GM18867 (cell line): ENCODE measurements around the gene LMO3.

Experiments
- ATAC-seq: cut with Tn5 transposase; IDR thresholded peaks from one replicate; pipeline ENCODE4 v1.9.1; 2021; ENCODE audit warnings: mild to moderate bottlenecking, moderate library complexity; ENCODE audit not compliant: unreplicated experiment

LMO3 gene

DNA sequence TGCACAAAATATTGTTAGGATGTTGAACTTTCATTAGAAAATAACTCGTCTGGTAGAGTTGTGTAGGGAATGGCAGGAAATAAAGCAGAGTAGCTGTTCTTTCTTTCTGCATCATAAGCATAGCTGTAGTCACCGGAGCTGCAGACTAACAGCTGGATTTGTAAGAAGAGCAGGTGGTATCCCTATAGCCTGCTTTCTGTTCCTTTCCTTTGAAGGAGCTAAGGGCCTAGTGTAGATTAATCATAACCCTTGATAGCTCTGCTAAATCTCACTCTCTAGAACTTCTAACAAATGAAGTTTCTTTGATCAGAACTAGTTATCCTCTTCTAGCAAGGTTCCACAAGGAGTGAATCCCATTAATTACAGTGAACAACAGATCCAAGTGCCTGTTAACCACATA lies 3.5 kb downstream of the LMO3 start:
- ATAC-seq, result no peak

DNA sequence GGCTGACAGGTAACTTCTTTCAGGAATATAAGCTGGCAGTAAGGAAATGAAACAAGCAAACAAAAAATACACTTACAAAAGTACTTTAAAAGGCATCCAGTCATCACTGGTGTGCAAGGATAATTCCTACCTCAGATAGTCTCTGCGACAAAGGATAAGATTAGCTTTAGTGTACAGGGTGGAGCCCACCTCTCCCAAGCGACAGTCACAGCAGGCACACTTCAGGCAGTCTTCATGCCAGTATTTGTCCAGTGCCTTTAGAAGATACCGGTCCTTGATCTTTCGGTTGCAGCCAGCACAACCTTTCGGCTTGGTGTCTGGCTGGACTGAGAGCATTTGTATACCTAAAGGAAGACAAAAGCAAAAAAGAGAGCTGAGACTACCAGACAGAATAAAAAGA lies 5.4 kb downstream of the LMO3 start:
- no peak for ATAC-seq

DNA sequence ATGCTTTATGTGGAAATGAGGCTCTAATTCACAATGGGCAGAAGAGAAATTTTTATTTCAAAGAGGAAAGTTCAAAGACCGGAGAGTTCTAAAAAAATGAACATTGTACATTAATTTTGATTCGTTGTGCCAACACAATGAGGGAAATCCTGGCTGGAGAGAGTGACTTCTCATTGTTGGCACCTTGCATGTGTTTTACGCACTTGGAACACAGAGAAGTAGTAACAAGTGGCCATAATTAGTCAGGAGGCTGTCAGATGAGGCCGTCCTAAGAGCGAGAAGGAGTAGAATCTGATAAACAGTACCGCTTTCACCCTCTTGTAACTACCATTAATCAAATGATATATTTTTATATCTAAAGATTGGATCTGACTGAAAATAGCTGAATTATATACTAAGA lies 6.9 kb downstream of the LMO3 start:
- ATAC-seq, result no peak

GRCh38 chr12:16594797-16595196 lies 11.2 kb downstream of the LMO3 start:
- ATAC-seq, result no peak

DNA sequence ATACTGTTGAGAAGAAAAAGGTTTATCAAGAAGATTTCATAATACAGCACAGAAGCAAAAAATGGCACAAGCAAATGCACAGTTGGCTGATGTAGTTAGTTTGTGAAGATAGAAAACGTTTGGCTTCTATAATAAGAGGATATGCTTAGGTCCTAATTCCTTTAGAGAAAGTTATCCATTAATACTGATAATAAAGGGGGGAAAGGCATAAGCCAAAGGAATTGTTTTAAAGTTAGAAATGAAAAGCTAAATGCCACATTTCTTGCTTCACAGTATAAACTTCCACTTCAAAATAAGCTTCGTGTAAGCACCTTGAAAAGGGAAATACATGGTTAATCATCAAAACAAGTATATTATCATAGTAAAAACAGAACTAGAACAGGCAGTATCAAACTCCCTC lies 12.4 kb downstream of the LMO3 start:
- no peak for ATAC-seq

DNA sequence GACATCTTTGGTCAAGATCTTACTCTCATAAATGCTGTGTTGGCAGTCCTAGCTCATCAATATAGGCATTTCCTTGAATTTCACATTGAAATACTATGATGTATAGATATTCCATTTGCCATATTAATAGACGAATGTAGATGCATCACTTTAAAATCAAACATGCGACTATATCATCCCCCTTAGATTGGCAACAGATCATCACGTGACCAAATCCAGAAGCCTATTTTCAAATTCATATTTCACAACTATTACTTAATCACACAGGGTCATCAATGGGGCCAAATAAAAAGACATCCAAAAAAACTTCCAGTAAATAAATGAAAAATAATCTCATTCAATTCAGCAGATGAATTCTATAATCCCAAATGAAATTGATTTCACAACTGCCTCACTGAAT lies 15.3 kb downstream of the LMO3 start:
- no peak for ATAC-seq

DNA sequence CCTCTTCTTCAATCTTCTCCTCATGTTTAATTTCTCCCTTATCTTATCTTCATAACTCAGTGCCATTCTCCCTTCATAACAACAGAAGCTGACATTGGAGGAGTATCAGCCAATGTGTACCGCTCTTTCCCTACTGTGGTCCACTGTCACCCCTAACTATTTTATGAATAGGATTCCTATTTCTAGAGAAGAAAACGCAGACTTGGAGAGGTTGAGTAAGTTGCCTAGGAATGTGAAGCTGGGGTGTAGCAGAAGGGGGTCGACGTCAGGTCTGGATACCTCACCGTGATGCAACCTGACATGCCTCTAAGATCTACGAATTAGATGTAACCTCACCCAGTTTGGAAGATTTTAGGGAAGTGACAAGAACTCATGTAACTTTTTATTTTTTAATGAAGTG lies 17.1 kb downstream of the LMO3 start:
- ATAC-seq, result no peak

- no peak for ATAC-seq
Observed at GRCh38 chr12:16587514-16587913, 18.4 kb downstream of the LMO3 start.

GRCh38 chr12:16587110-16587453 lies 18.9 kb downstream of the LMO3 start:
- no peak for ATAC-seq

- ATAC-seq, result no peak
Observed at GRCh38 chr12:16586350-16587109, 19.4 kb downstream of the LMO3 start.

DNA sequence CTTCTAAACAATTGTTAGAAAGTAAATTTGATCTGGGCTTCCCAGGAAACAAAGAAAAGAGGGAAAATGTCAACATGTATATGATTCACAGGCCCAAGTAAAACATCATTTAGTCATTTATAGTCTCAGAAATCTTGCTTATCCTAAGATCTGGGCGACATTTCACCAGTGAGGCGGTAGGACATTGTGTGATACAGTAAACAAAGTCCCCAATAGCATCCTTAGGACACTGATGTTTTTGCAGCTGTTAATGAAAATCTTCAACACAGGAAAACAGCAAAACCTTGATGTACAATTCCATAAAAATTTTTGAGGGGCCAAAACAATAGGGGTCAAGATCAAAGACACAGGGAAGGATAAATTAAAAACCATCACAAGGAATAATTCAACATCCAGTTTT lies 20.2 kb downstream of the LMO3 start:
- no peak for ATAC-seq

- no peak for ATAC-seq
Observed at GRCh38 chr12:16583969-16584745, 21.8 kb downstream of the LMO3 start.

DNA sequence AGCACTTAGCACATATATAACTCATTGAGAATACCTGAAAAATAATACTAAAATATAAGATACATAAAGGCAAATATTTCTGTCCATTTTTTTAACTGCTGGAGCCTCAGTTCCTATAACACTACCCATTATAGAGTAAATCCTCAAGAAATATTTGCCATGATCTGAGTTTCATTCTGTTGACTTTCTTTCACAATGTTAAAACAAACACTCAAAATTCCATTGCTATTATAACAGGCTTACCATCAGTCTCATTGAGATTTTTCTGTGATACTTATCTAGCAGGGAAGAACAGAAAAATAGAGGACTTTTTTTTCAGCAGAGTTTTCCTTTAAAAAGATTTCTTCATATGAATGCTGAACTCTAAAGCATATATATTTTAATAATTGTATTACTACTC lies 24.5 kb downstream of the LMO3 start:
- no peak for ATAC-seq

GRCh38 chr12:16579041-16579440 lies 26.9 kb downstream of the LMO3 start:
- no peak for ATAC-seq

GRCh38 chr12:16573398-16574077 lies 32.4 kb downstream of the LMO3 start:
- ATAC-seq, result no peak

- peak; percentile 98 for ATAC-seq
Observed at GRCh38 chr12:16568873-16569272, 37.1 kb downstream of the LMO3 start.

GRCh38 chr12:16564675-16565074 lies 41.3 kb downstream of the LMO3 start:
- ATAC-seq, result no peak

- no peak for ATAC-seq
Observed at GRCh38 chr12:16563504-16563903, 42.5 kb downstream of the LMO3 start.

DNA sequence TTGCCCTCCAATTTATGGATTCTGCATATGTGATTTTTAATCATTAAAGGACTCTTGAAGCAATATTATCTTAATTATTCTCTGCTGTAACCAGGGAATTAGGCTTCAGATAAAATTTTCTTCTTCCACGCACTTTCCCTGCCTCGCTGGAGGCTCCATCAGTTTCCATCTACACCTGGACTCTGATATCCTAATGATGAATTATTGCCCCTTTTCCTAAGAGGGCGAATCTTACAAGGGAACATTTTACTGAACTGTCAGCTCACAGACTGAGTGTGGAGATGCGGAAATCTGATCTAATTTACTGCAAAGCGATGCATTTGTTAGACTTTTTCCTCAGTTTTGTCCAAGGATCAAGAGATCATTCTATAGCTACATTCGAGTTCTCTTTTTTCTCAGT lies 43.0 kb downstream of the LMO3 start:
- ATAC-seq, result no peak

DNA sequence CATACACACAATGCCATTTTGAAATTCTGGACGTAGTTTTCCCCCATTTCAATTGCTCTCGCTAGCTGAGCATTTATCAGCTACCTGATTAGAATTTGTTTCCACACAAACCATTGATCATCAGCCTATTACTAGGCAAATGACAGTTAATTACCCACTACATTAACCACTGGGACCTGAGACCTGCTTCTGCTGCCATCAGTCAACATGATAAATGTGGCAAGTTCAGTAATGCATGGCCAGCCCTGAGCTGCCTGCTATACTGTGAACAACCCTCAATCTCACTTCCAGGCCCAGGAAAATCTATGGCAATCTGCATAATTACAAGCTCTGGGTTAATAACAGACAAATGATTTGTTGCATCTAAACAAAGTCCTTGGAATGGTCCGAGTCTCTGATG lies 43.5 kb downstream of the LMO3 start:
- ATAC-seq, result no peak

DNA sequence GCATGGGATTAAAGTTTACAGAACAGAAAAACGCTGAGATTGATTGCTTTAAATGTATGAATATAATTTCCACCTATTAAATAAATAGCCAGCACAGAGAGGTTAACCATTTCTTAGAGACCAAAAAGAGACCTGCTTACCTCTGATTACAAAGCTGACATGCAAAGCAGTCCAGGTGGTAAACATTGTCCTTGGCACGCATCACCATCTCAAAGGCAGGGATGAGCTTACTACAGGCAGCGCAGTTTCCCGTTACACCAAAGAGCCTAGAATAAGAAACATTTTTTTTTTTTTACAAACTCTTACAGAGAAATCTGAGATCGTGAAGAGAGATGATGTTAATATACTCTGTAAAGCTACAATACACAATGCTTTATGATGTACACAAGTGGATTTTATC lies 45.7 kb downstream of the LMO3 start:
- ATAC-seq, result no peak

GRCh38 chr12:16555630-16556029 lies 50.3 kb downstream of the LMO3 start:
- ATAC-seq, result no peak
